Spleen (tissue), 7 donors: ENCODE results near the gene LENG8.

ENCODE experiments used
- POLR2A ChIP-seq, 3 donors: fragments of 450-650 bp; IDR thresholded peaks; one replicate each; pipeline ENCODE4 v1.5.1; 2017; ENCODE audit warnings: antibody characterized with exemption in 3 of 3, mild to moderate bottlenecking in 1 of 3
- POLR2AphosphoS5 ChIP-seq, 3 donors: sonication (generic); formaldehyde crosslinking; IDR thresholded peaks; one replicate each; pipeline ENCODE4 v1.5.1; 2017; ENCODE audit warnings: antibody characterized with exemption in 3 of 3
- TF ChIP-seq, protein P1 (sequence below), 11 experiments: fragments of 200-600 bp in 7 of 11; fragments of 450-650 bp in 4 of 11; sonication (generic) in 4 of 11; IDR thresholded peaks in 8 of 11; conservative IDR thresholded peaks in 3 of 11; 1 replicate in 7 of 11; 2 replicates in 4 of 11; pipeline versions ENCODE4 v1.4.0 to v1.8.0; 2016 to 2021; ENCODE audit warnings: antibody characterized with exemption in 11 of 11, inconsistent platforms in 4 of 11, mild to moderate bottlenecking in 1 of 11
- donor health status: DM: no; HTN: no; CAD: no; lungs with moderate emphysema.
- donor health status: DM: no; HTN: no; CAD: no.
- donor health status: DM: no; HTN: no; CAD: no.

- TF ChIP-seq POLR2AphosphoS5 (IDR thresholded peaks at IDR 0.05) = no peak
- TF ChIP-seq, protein P1, sequence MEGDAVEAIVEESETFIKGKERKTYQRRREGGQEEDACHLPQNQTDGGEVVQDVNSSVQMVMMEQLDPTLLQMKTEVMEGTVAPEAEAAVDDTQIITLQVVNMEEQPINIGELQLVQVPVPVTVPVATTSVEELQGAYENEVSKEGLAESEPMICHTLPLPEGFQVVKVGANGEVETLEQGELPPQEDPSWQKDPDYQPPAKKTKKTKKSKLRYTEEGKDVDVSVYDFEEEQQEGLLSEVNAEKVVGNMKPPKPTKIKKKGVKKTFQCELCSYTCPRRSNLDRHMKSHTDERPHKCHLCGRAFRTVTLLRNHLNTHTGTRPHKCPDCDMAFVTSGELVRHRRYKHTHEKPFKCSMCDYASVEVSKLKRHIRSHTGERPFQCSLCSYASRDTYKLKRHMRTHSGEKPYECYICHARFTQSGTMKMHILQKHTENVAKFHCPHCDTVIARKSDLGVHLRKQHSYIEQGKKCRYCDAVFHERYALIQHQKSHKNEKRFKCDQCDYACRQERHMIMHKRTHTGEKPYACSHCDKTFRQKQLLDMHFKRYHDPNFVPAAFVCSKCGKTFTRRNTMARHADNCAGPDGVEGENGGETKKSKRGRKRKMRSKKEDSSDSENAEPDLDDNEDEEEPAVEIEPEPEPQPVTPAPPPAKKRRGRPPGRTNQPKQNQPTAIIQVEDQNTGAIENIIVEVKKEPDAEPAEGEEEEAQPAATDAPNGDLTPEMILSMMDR (IDR thresholded peaks at IDR 0.05 in 8 of 11, conservative IDR thresholded peaks at IDR 0.05 in 3 of 11) = no peak
- no peak for TF ChIP-seq POLR2A (IDR thresholded peaks at IDR 0.05)
Measured at GRCh38 chr19:54429176-54429495, 19.9 kb upstream of the LENG8 start.
